ENCODE data around the gene CYB5R2.

CYB5R2 gene

DNA sequence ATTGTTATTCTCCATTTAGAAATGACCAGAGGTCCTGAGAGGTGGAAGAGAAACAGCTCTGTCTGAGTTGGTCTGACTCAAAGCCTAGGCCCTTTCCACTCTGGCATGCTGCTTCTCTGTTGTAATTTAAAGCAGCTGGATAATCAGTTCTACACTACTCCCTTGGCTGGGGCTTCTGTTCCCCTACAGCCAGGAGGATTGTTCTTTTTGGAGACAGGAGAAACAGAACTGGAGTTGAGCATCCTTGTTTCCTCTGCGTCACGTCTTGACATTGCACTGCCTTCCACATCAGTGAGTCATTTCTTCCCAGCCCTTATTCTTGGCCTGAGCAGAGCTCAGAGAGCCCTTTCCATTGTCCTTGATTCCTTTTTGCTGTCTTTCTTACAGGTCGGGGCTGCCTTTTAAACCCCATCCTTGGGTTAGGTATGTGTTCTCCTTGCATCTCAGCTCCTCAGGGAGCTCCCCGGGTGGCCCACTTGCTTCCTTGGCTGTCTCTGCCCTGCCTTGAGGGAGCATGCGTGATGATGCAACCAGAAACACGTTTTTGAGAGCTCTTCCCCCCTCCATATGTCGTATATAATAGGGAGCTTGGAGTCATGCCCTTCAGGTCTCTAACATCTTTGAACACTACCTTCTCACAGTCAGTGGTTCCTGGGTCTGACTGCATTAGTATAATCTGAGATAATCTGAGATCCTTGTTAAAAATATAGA, 35.7 kb downstream of the CYB5R2 start:
- no peak for DNase-seq (ENCODE audit: low read depth)

DNA sequence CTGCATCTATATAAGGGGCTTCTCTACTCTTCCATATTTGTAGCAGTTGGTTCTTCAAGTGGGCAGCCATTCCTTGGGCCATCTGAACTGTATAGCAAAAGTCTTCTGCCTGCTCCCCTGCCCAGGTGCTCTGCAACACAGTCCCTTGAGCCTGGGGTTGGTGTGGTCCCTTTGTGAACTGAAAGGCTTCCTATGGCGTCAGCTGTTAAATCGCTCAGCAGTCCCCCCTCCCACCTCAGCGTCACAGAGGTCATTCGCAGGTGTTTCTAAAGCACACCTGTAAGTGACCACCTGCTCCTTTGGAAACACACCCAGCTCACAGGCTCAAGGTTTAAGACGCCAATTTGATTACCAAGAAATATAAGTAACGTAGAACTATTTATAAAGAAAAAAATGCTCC, 37.0 kb downstream of the CYB5R2 start:
- DNase-seq (ENCODE audit: low read depth), result no peak

DNA sequence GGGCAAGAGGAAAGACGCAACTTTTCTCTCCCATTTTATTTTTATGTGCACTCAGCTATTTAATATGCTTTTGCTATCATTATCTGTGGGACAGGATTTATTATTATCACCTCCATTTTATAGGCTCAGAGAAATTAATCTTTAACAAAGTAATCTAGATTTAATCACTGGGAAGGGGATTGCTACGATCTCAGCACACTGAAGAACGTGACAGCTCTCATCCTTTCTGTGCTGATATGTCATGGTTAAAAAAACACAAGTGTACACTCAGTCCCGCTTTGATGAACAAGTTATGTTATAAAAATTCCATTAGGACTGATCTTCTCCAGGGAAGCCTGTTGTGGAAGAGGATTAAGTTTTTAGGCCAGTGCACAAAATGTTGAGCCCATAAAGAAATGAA, 37.6 kb downstream of the CYB5R2 start:
- DNase-seq (ENCODE audit: low read depth), result no peak

DNA sequence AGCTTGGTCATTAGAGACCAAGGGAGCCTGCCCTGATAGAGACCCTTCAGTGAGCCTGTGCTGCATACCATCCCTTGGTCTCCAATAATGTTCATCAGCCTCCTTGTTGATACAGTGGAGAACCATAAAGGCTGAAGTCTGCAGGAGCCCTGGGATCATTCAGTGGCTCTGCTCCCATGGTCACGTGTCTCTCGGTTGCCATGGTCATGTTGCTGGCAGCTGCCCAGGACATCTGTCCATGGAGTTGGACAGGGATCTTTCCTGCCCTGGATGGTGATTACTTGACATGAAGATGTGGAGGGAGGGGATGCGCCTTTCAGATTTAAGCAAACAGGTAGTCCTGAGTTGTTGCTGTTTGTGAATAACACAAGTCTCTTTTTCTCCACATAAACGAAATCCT, 38.2 kb downstream of the CYB5R2 start:
- no peak for DNase-seq (ENCODE audit: low read depth)

DNA sequence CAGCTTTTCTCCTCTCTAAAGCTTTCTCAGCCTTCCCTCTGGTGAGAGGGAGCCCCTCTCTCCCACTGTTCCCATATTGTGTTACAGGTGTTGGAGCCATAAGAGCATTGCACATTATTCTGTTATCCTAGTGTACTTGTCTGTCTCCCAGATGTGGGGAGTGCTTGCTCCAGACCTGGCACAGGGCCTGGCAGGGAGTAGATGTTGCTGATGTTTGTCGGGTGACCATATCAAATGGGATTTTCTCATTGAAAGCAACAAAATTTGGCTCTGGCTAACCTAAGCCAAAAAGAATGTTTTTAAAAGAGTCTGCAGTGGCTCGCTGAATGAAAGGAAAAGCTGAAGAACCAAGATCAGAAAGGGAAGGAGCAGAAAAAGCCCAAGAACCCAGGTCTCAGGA, 41.1 kb downstream of the CYB5R2 start:
- no peak for DNase-seq (ENCODE audit: low read depth)

DNA sequence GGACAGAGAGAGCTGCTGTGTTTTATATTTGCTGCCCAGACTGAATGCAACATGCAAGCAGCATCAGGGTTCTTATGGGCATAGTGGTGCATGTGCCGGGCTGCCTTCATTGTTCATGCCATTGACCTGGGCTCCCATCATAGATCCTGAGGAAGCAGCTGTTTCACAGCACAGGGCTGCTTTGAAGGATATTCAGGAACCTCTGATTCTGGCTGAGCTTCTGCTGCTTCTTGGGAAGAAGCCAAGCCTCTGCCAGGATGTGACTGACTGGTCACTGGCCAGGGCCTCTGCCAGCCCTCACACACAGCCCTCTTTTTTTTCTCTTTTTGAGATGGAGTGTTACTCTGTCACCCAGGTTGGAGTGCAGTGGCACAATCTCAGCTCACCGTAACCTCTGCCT, 43.3 kb downstream of the CYB5R2 start:
- DNase-seq (ENCODE audit: low read depth), result no peak

DNA sequence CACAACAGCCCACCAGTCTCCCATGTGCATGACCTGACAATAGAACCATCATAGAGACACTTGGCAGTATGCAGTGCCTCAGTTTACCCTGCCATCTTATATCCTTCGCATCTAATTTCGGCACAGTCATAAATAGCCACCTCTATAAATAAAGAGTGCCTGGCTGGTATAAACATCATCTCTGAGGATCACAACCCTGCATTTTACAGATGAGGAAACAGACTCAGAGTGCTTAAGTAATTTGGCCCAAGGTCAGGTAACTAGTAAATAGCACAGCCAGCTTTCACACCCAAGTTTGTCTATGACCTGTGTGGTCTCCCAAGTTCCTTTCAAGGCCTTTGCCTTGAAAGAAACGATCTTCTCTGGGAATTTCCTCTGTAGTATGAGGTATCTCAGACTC, 44.6 kb downstream of the CYB5R2 start:
- no peak for DNase-seq (ENCODE audit: low read depth)

DNA sequence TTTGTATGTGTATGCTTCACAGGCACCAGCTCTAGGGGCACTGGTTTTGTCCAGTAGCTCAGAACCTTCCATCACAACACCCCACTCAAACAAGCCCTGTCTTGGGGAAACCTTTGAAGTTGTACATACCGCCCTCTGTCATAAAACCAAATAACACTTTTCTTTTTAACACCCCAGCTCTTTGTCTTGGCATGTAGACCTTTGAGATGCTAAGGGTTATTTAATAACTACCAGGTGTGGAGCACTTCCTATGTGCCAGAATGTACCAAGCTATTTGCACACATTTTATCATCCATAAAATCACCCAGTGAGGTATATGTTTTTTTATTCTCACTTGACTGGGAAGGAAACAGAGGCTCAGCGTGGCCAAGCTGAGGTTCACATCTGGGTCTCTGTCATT, 50.6 kb downstream of the CYB5R2 start:
- DNase-seq (ENCODE audit: low read depth), result no peak

DNA sequence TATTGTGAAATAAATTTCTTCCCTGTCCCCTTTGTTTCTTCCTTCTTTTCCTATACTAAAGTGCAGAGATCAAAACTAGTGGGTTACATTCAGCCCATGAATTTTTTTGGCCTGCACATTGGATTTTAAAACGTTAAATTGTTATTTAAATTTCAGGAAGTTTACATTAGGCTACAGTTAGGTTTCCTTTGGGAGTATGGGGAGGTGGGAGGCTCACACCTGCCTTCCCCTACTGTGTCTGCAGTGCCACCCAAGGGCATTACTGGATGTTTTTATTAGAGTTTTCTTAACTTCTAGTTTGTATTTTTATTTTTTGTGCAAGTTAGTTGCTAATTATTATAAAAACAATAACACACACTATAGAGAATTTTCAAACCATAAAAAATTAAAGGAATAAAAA, 51.7 kb downstream of the CYB5R2 start:
- no peak for DNase-seq (ENCODE audit: low read depth)

DNA sequence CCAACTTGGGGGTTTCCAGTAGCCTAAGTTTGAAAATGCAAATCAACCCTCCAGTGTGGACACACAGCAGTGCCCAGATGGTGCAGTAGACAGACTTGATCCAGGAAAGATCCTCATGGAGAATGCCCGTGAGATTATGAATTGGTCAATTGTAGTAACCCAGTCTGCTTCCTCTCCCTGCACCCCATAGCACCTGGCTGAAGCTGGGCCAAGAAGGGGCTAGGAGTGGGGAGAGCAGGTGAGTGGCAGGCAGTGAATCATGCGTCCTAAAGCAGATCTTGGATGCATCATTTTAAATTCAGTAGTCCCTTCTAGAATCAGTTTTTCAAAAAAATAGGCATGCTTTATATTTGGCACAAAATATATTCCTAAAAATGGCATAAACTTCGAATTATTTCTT, 52.2 kb downstream of the CYB5R2 start:
- no peak for DNase-seq (ENCODE audit: low read depth)

DNA sequence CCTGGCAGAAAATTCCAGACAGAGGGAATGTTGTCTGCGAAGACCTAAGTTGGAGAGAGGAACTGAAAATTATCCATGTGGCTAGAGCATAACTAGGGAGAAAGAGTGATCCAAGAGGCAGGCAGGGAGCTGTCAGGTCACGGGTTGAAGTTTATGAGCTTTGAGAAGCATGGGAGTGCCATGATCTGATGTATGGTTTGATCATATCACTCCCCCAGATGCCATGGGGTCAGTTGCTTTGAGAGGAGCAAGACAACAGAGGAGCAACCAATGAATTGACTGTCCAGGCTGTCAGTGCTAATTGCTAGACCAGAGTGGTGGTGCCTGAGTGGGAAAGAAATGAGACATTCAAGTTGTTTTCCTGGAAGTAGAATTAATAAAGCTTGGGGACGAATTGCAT, 54.0 kb downstream of the CYB5R2 start:
- no peak for DNase-seq (ENCODE audit: low read depth)

DNA sequence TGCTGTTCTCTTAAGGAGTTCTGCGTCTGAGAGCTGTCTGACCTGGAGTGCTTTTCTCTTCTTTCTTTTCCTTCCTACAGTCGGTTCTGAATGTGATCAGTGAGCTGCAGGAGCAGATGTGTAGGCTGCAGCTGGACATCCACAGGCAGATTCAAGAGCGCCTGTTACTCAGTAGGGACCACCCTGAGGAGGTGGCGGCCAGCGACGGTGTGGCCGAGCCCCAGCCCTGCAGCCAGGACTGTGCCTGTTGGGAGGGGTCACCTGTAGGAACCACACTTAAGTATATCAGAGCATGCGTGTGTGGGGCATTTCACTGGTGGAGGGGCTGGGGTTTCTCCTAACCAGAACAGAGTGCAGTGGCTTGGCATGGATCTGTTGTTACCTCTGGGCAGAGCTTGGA, 56.3 kb downstream of the CYB5R2 start:
- no peak for DNase-seq (ENCODE audit: low read depth)

All from stimulated activated CD8-positive, alpha-beta memory T cell treated with anti-CD3 and anti-CD28 coated beads, Interleukin-15, amount 100 ng/mL, for 24 hours (primary cell).